Loucy (cell line): Measurements from ENCODE around the gene CALN1.

ENCODE experiments used
- CTCF ChIP-seq: fragments of 200-600 bp; sonication (generic); conservative IDR thresholded peaks from 2 replicates; pipeline ENCODE4 v1.5.1; 2014; ENCODE audit warnings: mild to moderate bottlenecking, antibody characterized with exemption, low read length
- EZH2phosphoT487 ChIP-seq: fragments of 200-600 bp; IDR thresholded peaks from 2 replicates; pipeline ENCODE4 v1.6.1; 2018; ENCODE audit warnings: antibody characterized with exemption, mild to moderate bottlenecking, moderate library complexity, borderline replicate concordance

GRCh38 chr7:72080865-72081510 is 331.1 kb downstream of the CALN1 start:
- no peak for TF ChIP-seq CTCF
- TF ChIP-seq EZH2phosphoT487, result no peak
